Endothelial cell of umbilical vein (primary cell): ENCODE data around the gene CCND3.

Experiments used
- CTCF ChIP-seq, 2 donors: IDR thresholded peaks; 1 replicate in 1 of 2; 2 replicates in 1 of 2; pipeline ENCODE4 v1.5.1; 2011; ENCODE audit warnings: low read length in 2 of 2, mild to moderate bottlenecking in 2 of 2, moderate library complexity in 2 of 2, control low read depth in 1 of 2, inconsistent platforms in 1 of 2, low read depth in 1 of 2; ENCODE audit not compliant: insufficient read depth in 1 of 2; ENCODE audit errors: extremely low read depth in 1 of 2
- EZH2 ChIP-seq: IDR thresholded peaks from 2 replicates; pipeline ENCODE4 v1.6.1; 2012; ENCODE audit warnings: borderline replicate concordance, low read depth, mild to moderate bottlenecking, moderate library complexity, low read length, inconsistent platforms; ENCODE audit not compliant: severe bottlenecking
- FOS ChIP-seq: IDR thresholded peaks from 2 replicates; pipeline ENCODE4 v1.6.1; 2011; ENCODE audit warnings: mild to moderate bottlenecking, low read length, moderate library complexity, borderline replicate concordance; ENCODE audit not compliant: insufficient read depth
- GATA2 ChIP-seq: IDR thresholded peaks from 2 replicates; pipeline ENCODE4 v1.7.0; 2011; ENCODE audit warnings: low read depth, mild to moderate bottlenecking, moderate library complexity, mixed read lengths, low read length; ENCODE audit not compliant: insufficient read length, insufficient read depth
- JUN ChIP-seq: IDR thresholded peaks from 2 replicates; pipeline ENCODE4 v1.6.1; 2011; ENCODE audit warnings: borderline replicate concordance, low read depth; ENCODE audit not compliant: insufficient read length, insufficient read depth
- MAX ChIP-seq: IDR thresholded peaks from 2 replicates; pipeline ENCODE4 v1.6.1; 2011; ENCODE audit not compliant: insufficient read depth, insufficient read length
- MYC ChIP-seq: IDR thresholded peaks from one replicate; pipeline ENCODE4 v1.6.1; 2011; ENCODE audit warnings: mild to moderate bottlenecking, low read depth, low read length
- POLR2A ChIP-seq: IDR thresholded peaks from 2 replicates; pipeline ENCODE4 v1.6.1; 2012; ENCODE audit warnings: low read depth, mild to moderate bottlenecking, control low read depth, low read length
- POLR2AphosphoS5 ChIP-seq: IDR thresholded peaks from 2 replicates; pipeline ENCODE4 v1.6.1; 2012; ENCODE audit warnings: low read depth, mild to moderate bottlenecking, control low read depth, low read length, moderate library complexity; ENCODE audit not compliant: insufficient read depth

- TF ChIP-seq EZH2 (no peak), POLR2AphosphoS5 (no peak), CTCF (IDR thresholded peaks at IDR 0.05; ENCODE audit: extremely low read depth in 1 of 2, insufficient read depth in 1 of 2, low read depth in 1 of 2, low read length in 2 of 2) (no peak), POLR2A (no peak), MAX (no peak), GATA2 (no peak), FOS (no peak), MYC (no peak), JUN (no peak)
Measured at GRCh38 chr6:41974281-41974825, 32.7 kb upstream of the CCND3 start.
